H1 (cell line): ENCODE results near the gene PIAS1. TPM values are rescaled to one million over a fixed set of nuclear protein-coding genes. Genes with fewer than 3 reads are reported as not detected.

Source experiments
- CHD2 ChIP-seq: IDR thresholded peaks from 2 replicates; pipeline ENCODE4 v1.6.1; 2012; ENCODE audit warnings: low read length, improper control_type of control experiment
- USF2 ChIP-seq: IDR thresholded peaks from 2 replicates; pipeline ENCODE4 v1.6.1; 2011; ENCODE audit warnings: low read length, improper control_type of control experiment
- polyA plus RNA-seq, 7 experiments: library from polyadenylated mRNA; depleted of rRNA in 3 of 7; stranded (reverse) in 5 of 7; unstranded in 2 of 7; fragments of >200 nt in 5 of 7; fragments of 200-250 nt in 2 of 7; gene quantifications; 1 replicate in 5 of 7; 2 replicates in 1 of 7; 4 replicates in 1 of 7; pipeline versions ENCODE4 v1.2.1 to v1.2.3, GENCODE V29; 2011 to 2013; ENCODE audit warnings: missing spikeins in 2 of 7, mixed read lengths in 2 of 7
- total RNA-seq: library from RNA; stranded (reverse); fragmentation: NEBNext Ultra II Directional; extraction: Animal tissue kit (Norgen Biotek cat#: 25700); gene quantifications from 2 replicates; pipeline ENCODE4 v1.2.1, GENCODE V29; 2021

The PIAS1 gene
- total and polyA plus RNA-seq, 2 of the 8 experiments (the other 6 are each of a cell fraction or from before 2014, with no cell fraction given): 30.8 to 34.5 TPM

- no peak for TF ChIP-seq CHD2
- TF ChIP-seq USF2: no peak
- TF ChIP-seq, all 59 proteins: peak for 0
Measured at GRCh38 chr15:68023307-68024101, 30.6 kb upstream of the PIAS1 start (continued).
